Measurements from ENCODE around the gene MBD3L2B. TPM values are rescaled to one million over a fixed set of nuclear protein-coding genes. Genes with fewer than 3 reads are reported as not detected.
"Not testable (repeated sequence)": the region's sequence is repeated elsewhere in the genome, so short reads cannot be mapped to it uniquely, and the experiment has no call there.

Gene MBD3L2B
- total RNA-seq, 1 donor from 2014 or later, result not detected

DNA sequence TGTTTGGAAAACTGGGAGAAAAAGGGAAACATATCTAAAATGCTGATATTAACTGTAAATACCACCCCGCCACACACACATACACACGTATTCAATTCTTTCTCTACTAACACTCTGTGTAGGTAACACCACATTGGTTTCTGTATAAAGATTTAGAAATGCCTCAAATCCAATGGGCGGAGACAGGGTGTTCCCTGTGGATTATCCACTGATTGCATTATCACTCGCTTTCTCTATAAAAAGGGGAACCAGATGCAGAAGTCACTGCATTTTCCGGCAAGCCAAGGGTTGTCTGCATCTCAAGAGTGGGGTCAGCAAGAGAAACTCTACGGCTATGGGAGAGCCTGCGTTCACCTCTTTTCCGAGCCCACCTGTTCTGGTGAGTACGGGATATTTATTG is 9.0 kb upstream of the MBD3L2B start, which contains the start of gene MBD3L5:
TSS of gene MBD3L5 (plus strand) at position 301 of the 400 bp plus-strand sequence. CDS start at position 335, 34 bp downstream.
- H3K4me1 Mint-ChIP-seq (ENCODE audit: unreplicated experiment); H3K9me3 Mint-ChIP-seq; H3K27me3 Mint-ChIP-seq; H3K27ac Mint-ChIP-seq; DNase-seq (ENCODE audit: extremely low spot score, unreplicated experiment); H3K4me3 Mint-ChIP-seq; H3K36me3 Mint-ChIP-seq: not testable (repeated sequence)

DNA sequence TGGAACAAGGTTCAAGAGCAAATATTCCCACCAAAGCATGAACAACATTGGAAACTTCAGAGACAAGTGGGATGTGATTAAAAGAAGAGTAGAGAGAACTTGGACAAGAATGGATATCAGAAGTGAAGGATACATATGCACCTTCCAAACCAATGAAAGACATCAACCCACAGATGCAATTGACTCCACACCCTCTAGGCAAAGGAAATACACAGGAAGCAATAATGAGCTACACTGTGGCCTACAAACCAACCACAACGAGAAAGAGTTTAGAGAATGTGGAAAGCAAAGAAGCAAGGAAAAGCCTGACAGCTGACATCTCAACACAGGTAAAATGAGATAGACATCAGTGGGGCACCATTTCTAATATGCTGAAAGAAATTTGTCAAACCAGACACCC is 7.6 kb upstream of the MBD3L2B start:
- not testable (repeated sequence) for DNase-seq (ENCODE audit: extremely low spot score, unreplicated experiment); H3K27me3 Mint-ChIP-seq; H3K27ac Mint-ChIP-seq; H3K36me3 Mint-ChIP-seq; H3K9me3 Mint-ChIP-seq; H3K4me1 Mint-ChIP-seq (ENCODE audit: unreplicated experiment); H3K4me3 Mint-ChIP-seq

DNA sequence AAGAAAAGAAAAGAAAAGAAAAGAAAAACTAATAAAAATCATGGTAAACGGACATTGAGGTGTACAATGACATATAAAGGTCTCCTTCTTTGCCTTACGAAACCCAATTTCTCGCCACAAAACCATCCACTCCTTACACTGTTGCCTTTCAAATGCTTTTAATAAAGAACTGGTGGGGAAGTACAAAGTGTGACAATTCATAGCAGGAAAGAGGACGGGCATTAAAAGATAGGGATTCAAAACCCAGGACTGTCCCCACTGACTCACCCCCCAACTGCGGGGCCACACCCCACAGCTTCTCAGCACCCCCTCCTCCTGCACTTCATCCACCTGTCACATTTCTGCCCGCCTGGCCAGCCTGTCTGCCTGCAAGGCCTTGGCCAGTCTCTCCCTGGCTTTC is 2.4 kb downstream of the MBD3L2B start:
- Mint-ChIP-seq H3K27me3 (no peaks in the 10 kb centered on the region), H3K36me3 (no peaks in the 10 kb centered on the region), H3K27ac (no peak overlapping the region), H3K4me3 (no peak overlapping the region), H3K4me1 (ENCODE audit: unreplicated experiment) (no peaks in the 10 kb centered on the region), H3K9me3 (peaks cover 3% of the 10 kb centered on the region)
- no peak for DNase-seq (ENCODE audit: extremely low spot score, unreplicated experiment)
- TF ChIP-seq, protein P1, sequence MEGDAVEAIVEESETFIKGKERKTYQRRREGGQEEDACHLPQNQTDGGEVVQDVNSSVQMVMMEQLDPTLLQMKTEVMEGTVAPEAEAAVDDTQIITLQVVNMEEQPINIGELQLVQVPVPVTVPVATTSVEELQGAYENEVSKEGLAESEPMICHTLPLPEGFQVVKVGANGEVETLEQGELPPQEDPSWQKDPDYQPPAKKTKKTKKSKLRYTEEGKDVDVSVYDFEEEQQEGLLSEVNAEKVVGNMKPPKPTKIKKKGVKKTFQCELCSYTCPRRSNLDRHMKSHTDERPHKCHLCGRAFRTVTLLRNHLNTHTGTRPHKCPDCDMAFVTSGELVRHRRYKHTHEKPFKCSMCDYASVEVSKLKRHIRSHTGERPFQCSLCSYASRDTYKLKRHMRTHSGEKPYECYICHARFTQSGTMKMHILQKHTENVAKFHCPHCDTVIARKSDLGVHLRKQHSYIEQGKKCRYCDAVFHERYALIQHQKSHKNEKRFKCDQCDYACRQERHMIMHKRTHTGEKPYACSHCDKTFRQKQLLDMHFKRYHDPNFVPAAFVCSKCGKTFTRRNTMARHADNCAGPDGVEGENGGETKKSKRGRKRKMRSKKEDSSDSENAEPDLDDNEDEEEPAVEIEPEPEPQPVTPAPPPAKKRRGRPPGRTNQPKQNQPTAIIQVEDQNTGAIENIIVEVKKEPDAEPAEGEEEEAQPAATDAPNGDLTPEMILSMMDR (conservative IDR thresholded peaks at IDR 0.05), result no peak

DNA sequence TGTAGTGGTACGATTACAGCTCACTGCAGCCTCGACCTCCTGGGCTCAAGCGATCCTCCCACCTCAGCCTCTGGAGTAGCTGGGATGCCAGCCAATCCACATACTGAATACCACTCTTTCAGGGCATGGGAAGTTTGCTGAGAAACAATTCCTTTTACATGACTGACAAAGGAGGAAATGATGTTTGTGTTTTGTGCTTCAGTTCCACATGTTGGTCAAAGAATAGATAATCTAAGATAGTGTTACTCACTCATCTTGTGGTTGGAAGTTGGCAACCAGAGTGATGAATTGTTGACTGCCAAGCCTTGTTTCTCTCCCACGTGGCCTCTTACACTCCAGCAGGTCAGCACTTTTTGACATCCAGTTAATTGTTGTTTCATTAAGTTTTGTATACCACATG is 7.6 kb downstream of the MBD3L2B start:
- TF ChIP-seq, protein P1 (conservative IDR thresholded peaks at IDR 0.05), result no peak
- Mint-ChIP-seq H3K9me3 (peaks cover 8% of the 10 kb centered on the region), H3K36me3 (no peaks in the 10 kb centered on the region), H3K4me1 (ENCODE audit: unreplicated experiment) (no peaks in the 10 kb centered on the region), H3K27me3 (no peaks in the 10 kb centered on the region), H3K27ac (no peak overlapping the region), H3K4me3 (no peak overlapping the region)
- no peak for DNase-seq (ENCODE audit: extremely low spot score, unreplicated experiment)

DNA sequence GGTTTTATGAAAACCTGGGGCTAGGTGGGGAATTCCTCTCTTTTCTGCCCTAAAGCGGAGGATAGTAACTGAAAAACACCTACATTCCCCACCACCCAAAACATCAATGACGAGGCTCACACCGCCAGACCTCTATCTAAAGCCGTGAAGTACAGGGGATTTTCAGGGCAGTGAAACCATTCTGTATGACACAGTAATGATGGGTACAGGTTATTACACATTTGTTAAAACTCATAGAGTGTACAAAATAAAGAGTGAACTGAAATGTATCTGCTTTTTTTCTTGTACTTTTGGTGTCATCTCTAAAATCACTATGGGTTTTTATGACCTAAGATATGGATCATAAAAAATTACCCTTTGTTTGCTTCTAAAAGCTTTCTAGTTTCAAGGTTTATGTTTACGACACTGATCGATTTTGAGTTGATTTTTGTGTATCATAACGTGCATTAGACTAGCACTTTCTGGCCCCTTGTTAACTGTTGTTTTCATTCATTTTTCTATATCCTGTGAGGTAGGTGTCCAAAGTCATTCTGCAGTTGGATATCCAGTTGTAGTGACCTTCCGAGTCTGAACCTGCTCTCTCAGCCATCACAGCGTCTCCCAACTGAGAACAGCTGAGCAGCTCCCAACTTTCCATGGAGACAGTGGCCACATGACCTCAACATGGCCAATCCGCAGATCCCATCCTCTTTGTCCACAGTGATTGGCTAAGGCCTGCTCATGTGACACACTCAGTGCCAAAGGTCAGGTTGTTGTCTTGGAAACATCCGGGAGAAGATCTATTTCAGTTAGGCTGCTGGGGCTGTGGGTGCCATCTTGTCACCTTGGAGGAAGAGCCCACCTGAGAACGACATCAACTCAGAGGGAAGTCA is 10.3 kb downstream of the MBD3L2B start:
- Mint-ChIP-seq H3K4me1 (ENCODE audit: unreplicated experiment) (no peaks in the 10 kb centered on the region), H3K4me3 (no peak overlapping the region), H3K27ac (no peak overlapping the region), H3K36me3 (no peaks in the 10 kb centered on the region), H3K27me3 (no peaks in the 10 kb centered on the region), H3K9me3 (peaks cover 12% of the 10 kb centered on the region)
- DNase-seq (ENCODE audit: extremely low spot score, unreplicated experiment), result no peak
- TF ChIP-seq, protein P1 (conservative IDR thresholded peaks at IDR 0.05), result no peak

DNA sequence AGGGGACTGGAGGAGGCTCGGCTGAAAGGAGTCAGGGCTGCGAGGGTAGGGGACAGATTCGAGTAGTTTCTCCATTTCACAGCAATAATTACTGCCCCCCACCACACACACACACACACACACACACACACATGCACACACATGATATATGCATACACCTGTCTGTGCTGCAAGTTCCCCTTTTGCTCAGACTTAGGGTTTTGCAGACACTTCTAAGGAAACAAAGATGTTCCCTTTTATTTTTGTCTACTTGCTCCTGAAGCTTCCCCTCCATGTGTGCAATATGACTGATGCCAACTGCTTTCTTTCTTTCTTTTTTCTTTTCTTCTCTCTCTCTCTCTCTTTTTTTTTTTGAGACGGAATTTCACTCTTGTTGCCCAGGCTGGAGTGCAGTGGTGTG is 13.4 kb downstream of the MBD3L2B start:
- Mint-ChIP-seq H3K27me3 (no peaks in the 10 kb centered on the region), H3K36me3 (no peaks in the 10 kb centered on the region), H3K4me1 (ENCODE audit: unreplicated experiment) (no peaks in the 10 kb centered on the region), H3K9me3 (peaks cover 12% of the 10 kb centered on the region), H3K27ac (no peak overlapping the region), H3K4me3 (no peak overlapping the region)
- DNase-seq (ENCODE audit: extremely low spot score, unreplicated experiment), result no peak
- TF ChIP-seq, protein P1 (conservative IDR thresholded peaks at IDR 0.05), result no peak
